Osteoblast (primary cell): ENCODE measurements around the gene CALHM5. TPM values are rescaled to one million over a fixed set of nuclear protein-coding genes. Genes with fewer than 3 reads are reported as not detected.

ENCODE experiments used
- DNase-seq: peaks from one replicate; pipeline ENCODE4 v3.0.0; 2011; ENCODE audit warnings: low spot score, mixed read lengths; ENCODE audit not compliant: insufficient read length; ENCODE audit errors: missing footprints
- H2AFZ ChIP-seq: 2 replicates; pipeline ENCODE4 v1.6.0; 2011; ENCODE audit warnings: mild to moderate bottlenecking, low read length
- H3K27ac ChIP-seq: 2 replicates; pipeline ENCODE4 v1.5.1; 2011; ENCODE audit warnings: mild to moderate bottlenecking, low read depth, low read length, moderate library complexity
- H3K27me3 ChIP-seq: 2 replicates; pipeline ENCODE4 v1.6.0; 2012; ENCODE audit warnings: mild to moderate bottlenecking, control low read depth, inconsistent platforms, low read length, moderate library complexity; ENCODE audit not compliant: insufficient read depth
- H3K36me3 ChIP-seq: 2 replicates; pipeline ENCODE4 v1.5.1; 2011; ENCODE audit warnings: mild to moderate bottlenecking, low read length, control low read depth, moderate library complexity; ENCODE audit not compliant: insufficient read depth
- H3K4me1 ChIP-seq: 2 replicates; pipeline ENCODE4 v1.5.1; 2011; ENCODE audit warnings: mild to moderate bottlenecking, low read length, control low read depth, moderate library complexity; ENCODE audit not compliant: insufficient read depth
- H3K4me2 ChIP-seq: 2 replicates; pipeline ENCODE4 v1.6.0; 2011; ENCODE audit warnings: mild to moderate bottlenecking, low read length; ENCODE audit not compliant: insufficient read depth
- H3K4me3 ChIP-seq: fragments of 200-600 bp; sonication (generic); 3 replicates; pipeline ENCODE4 v1.5.1; 2012; ENCODE audit warnings: mild to moderate bottlenecking, low read length, inconsistent platforms; ENCODE audit not compliant: insufficient read depth
- H3K79me2 ChIP-seq: 2 replicates; pipeline ENCODE4 v1.6.0; 2012; ENCODE audit warnings: mild to moderate bottlenecking, low read length, control low read depth, inconsistent platforms; ENCODE audit not compliant: insufficient read depth
- H3K9me3 ChIP-seq: 2 replicates; pipeline ENCODE4 v1.5.1; 2011; ENCODE audit warnings: low read depth, low read length, control low read depth
- H4K20me1 ChIP-seq: 2 replicates; pipeline ENCODE4 v1.6.0; 2012; ENCODE audit warnings: mild to moderate bottlenecking, low read length, control low read depth; ENCODE audit not compliant: insufficient read depth
- total RNA-seq: library from RNA; depleted of rRNA; stranded (reverse); fragments of >200 nt; gene quantifications from 2 replicates; pipeline ENCODE4 v1.2.3, GENCODE V29; 2012
- TF ChIP-seq, protein P1 (sequence below): IDR thresholded peaks from 2 replicates; pipeline ENCODE4 v1.5.1; 2011; ENCODE audit warnings: mild to moderate bottlenecking, low read depth, low read length, moderate library complexity; ENCODE audit errors: extremely low read depth

The CALHM5 gene
- total RNA-seq, 1 donor: 14.8 TPM

DNA sequence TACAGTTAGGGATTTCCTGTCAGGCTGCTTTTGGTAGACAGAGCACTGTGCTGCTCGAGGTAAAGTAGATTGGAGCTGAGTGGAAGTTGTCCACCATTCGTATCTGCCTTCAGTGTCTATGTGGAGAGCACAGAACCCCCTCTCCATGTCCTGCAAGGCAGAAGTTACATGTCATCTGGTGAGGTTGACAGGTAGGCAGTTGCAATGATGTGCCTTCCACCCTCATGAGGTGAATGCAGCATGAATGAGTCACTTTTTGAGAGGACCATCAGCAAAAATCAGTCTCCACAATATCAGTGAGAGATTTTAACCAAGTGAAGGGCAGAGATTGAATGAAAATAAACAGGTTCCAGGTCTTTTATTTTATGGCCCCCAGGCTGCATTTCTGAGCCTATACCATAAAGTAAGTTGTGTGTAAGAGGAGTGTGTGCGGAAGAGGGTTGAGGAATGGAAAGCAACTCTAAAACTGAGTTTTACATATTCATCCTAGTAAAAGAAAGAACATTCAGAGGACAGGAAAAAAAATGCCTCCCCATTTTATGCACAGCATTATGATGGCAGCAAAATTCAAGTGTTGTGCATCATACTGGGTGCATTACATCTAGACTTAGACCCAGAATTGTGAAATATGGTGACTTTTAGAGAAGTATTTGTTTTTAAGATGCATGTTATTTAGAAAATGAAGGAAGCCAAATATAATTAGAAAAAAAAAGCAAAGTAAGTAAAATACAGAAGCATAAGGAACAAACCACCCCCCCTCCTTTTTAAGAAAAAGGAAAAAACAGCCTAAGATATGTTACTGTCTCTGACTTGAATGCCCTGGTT, 18.2 kb downstream of the CALHM5 start:
- Histone ChIP-seq H3K36me3 (no peaks in the 10 kb centered on the region), H3K27ac (no peak overlapping the region), H2AFZ (peak overlapping the region; percentile 18), H3K4me3 (no peak overlapping the region), H3K27me3 (no peaks in the 10 kb centered on the region), H3K4me2 (peak overlapping the region; percentile 12), H3K9me3 (no peaks in the 10 kb centered on the region), H3K4me1 (peaks cover 15% of the 10 kb centered on the region), H3K79me2 (no peaks in the 10 kb centered on the region), H4K20me1 (no peaks in the 10 kb centered on the region)
- peak; percentile 42 for DNase-seq
- TF ChIP-seq, protein P1, sequence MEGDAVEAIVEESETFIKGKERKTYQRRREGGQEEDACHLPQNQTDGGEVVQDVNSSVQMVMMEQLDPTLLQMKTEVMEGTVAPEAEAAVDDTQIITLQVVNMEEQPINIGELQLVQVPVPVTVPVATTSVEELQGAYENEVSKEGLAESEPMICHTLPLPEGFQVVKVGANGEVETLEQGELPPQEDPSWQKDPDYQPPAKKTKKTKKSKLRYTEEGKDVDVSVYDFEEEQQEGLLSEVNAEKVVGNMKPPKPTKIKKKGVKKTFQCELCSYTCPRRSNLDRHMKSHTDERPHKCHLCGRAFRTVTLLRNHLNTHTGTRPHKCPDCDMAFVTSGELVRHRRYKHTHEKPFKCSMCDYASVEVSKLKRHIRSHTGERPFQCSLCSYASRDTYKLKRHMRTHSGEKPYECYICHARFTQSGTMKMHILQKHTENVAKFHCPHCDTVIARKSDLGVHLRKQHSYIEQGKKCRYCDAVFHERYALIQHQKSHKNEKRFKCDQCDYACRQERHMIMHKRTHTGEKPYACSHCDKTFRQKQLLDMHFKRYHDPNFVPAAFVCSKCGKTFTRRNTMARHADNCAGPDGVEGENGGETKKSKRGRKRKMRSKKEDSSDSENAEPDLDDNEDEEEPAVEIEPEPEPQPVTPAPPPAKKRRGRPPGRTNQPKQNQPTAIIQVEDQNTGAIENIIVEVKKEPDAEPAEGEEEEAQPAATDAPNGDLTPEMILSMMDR: no peak

GRCh38 chr6:116530436-116530835, 19.0 kb downstream of the CALHM5 start:
- no peaks in the 10 kb centered on the region for H3K79me2 ChIP-seq
- no peaks in the 10 kb centered on the region for H4K20me1 ChIP-seq
- no peaks in the 10 kb centered on the region for H3K27me3 ChIP-seq
- H3K4me3 ChIP-seq: no peak overlapping the region
- no peak overlapping the region for H3K27ac ChIP-seq
- no peak overlapping the region for H3K4me2 ChIP-seq
- H3K36me3 ChIP-seq: no peaks in the 10 kb centered on the region
- DNase-seq: no peak
- H3K9me3 ChIP-seq: no peaks in the 10 kb centered on the region
- TF ChIP-seq, protein P1: no peak
- no peak overlapping the region for H2AFZ ChIP-seq
- H3K4me1 ChIP-seq: peaks cover 16% of the 10 kb centered on the region

GRCh38 chr6:116531675-116532570, 20.5 kb downstream of the CALHM5 start:
- no peak overlapping the region for H2AFZ ChIP-seq
- no peak overlapping the region for H3K4me3 ChIP-seq
- DNase-seq: peak; percentile 88
- no peaks in the 10 kb centered on the region for H3K9me3 ChIP-seq
- H4K20me1 ChIP-seq: no peaks in the 10 kb centered on the region
- no peak overlapping the region for H3K4me2 ChIP-seq
- no peaks in the 10 kb centered on the region for H3K79me2 ChIP-seq
- TF ChIP-seq, protein P1: peak; percentile 80
- peaks cover 18% of the 10 kb centered on the region for H3K4me1 ChIP-seq
- H3K36me3 ChIP-seq: no peaks in the 10 kb centered on the region
- no peaks in the 10 kb centered on the region for H3K27me3 ChIP-seq
- H3K27ac ChIP-seq: no peak overlapping the region
